ENCODE results near the gene ABCB4.

- no peak for TF ChIP-seq POLR2A (IDR thresholded peaks at IDR 0.05; ENCODE audit: low read depth, low read length)
- no peak for TF ChIP-seq TAF1 (IDR thresholded peaks at IDR 0.05; ENCODE audit: borderline replicate concordance, low read depth, low read length)
These were observed 61.3 kb downstream of the ABCB4 start for GRCh38 chr7:87413951-87414793.
